Measurements from ENCODE around the gene PDZD7. TPM values are rescaled to one million over a fixed set of nuclear protein-coding genes. Genes with fewer than 3 reads are reported as not detected.

PDZD7 gene
- total and polyA plus RNA-seq, 2 of the 8 experiments (the other 6 are each of a cell fraction or from before 2014, with no cell fraction given) = 0.88 to 1.6 TPM

GRCh38 chr10:101047268-101047667 lies 16.3 kb upstream of the PDZD7 start:
- H3K56ac ChIP-seq (replicated peaks; ENCODE audit: insufficient read length, low read depth, low read length) = no peak overlapping the region
- no peak overlapping the region for H2AFZ ChIP-seq (ENCODE audit: low read length)
- peaks cover 11 to 14% of the 10 kb centered on the region in 2 experiments for H4K20me1 ChIP-seq (replicated peaks in 1 of 2; ENCODE audit: control insufficient read depth in 1 of 2, insufficient read depth in 2 of 2, low read length in 2 of 2)
- H3K9me3 ChIP-seq (ENCODE audit: insufficient read depth in 2 of 2, low read depth in 1 of 2, low read length in 1 of 2) = no peaks in the 10 kb centered on the region
- H3K79me1 ChIP-seq (ENCODE audit: low read depth, low read length) = no peaks in the 10 kb centered on the region
- H3K36me3 ChIP-seq (ENCODE audit: control insufficient read depth in 2 of 4, insufficient read depth in 4 of 4, low read length in 3 of 4) = no peaks in the 10 kb centered on the region
- DNase-seq (ENCODE audit: low read depth in 1 of 2, low spot score in 2 of 2) (peak in 1 of 2 experiments; percentile 56), FAIRE-seq (no peak)
- H2BK20ac ChIP-seq (ENCODE audit: low read length) = no peak overlapping the region
- no peak overlapping the region for H3K4ac ChIP-seq (replicated peaks; ENCODE audit: insufficient read length, low read depth, low read length)
- WGBS, 2 experiments (ENCODE audit: extremely low coverage in 1 of 2, insufficient coverage in 1 of 2, insufficient read length in 1 of 2, insufficient replicate concordance in 2 of 2, low coverage in 1 of 2, low lambda C conversion rate in 2 of 2, missing lambda C conversion rate in 1 of 2) = 6% methylated on average over 16 of the region's 16 CpGs; no CpG with 5 or more reads in 1 of the 2 experiments
- H3K23ac ChIP-seq (ENCODE audit: insufficient read length) = no peak overlapping the region
- H2BK120ac ChIP-seq (replicated peaks; ENCODE audit: low read depth, low read length) = no peak overlapping the region
- peak overlapping the region; percentile 43; the same call in 1 of the 2 replicates for H3K18ac ChIP-seq (ENCODE audit: extremely low read depth, low read length)
- TF ChIP-seq RNF2 (IDR thresholded peaks at IDR 0.05; ENCODE audit: borderline replicate concordance, low read depth, low read length, missing control alignments, poor library complexity, severe bottlenecking) = peak; percentile 16
- TF ChIP-seq SIX5 (IDR thresholded peaks at IDR 0.05; ENCODE audit: low read depth, low read length) = no peak
- H3K79me2 ChIP-seq (ENCODE audit: control insufficient read depth in 1 of 2, insufficient read depth in 2 of 2, low read length in 2 of 2) = no peaks in the 10 kb centered on the region
- peaks cover 45 to 84% (median 73%) of the 10 kb centered on the region in 4 experiments for H3K27me3 ChIP-seq (replicated peaks in 1 of 4; ENCODE audit: control insufficient read depth in 3 of 4, extremely low read depth in 1 of 4, insufficient read depth in 3 of 4, low read length in 3 of 4)
- H2BK5ac ChIP-seq (ENCODE audit: low read depth, low read length) = no peak overlapping the region
- H3K9ac ChIP-seq (replicated peaks in 1 of 4; ENCODE audit: extremely low read depth in 1 of 4, low read depth in 3 of 4, low read length in 3 of 4) = no peak overlapping the region
- no peak overlapping the region for H2BK12ac ChIP-seq (ENCODE audit: low read depth, low read length)
- no peak overlapping the region for H4K91ac ChIP-seq (replicated peaks; ENCODE audit: insufficient read length, low read length)
- peak overlapping the region; percentile 65 to 71 for H3K4me2 ChIP-seq (ENCODE audit: insufficient read depth in 1 of 2, low read depth in 2 of 2, low read length in 2 of 2)
- no peak overlapping the region for H4K5ac ChIP-seq (ENCODE audit: insufficient read length, low read depth, low read length)
- H4K8ac ChIP-seq (ENCODE audit: extremely low read depth, insufficient read depth, low read length) = peak overlapping the region; percentile 41; the same call in 1 of the 2 replicates
- H3K4me1 ChIP-seq (replicated peaks in 1 of 4; ENCODE audit: control insufficient read depth in 3 of 4, insufficient read depth in 4 of 4, low read length in 3 of 4) = peaks cover 9 to 31% (median 20%) of the 10 kb centered on the region in 4 experiments
- H3K14ac ChIP-seq (ENCODE audit: insufficient read length) = no peak overlapping the region
- ChIA-PET CTCF (ENCODE audit: partially characterized antibody) (interaction anchor here (0.7 to 59.5 kb wide), 17 partner anchors 0 to 419 kb away, joined by 3 to 2176 read pairs (median 5); partner anchors contain the start of genes KAZALD1, PDZD7, SEMA4G and SFXN3), POLR2A (ENCODE audit: partially characterized antibody) (interaction anchor here (1.1 to 8.1 kb wide), 2 partner anchors 15 to 89 kb away, joined by 6 to 85 read pairs; partner anchors contain the start of gene KAZALD1)
- peaks cover 5% of the 10 kb centered on the region; the same call in 1 of the 2 replicates for H3K23me2 ChIP-seq (ENCODE audit: low read depth, low read length)
- no peak overlapping the region for H2AK5ac ChIP-seq (ENCODE audit: low read depth, low read length)
- peak overlapping the region in 2 of 4 experiments; percentile 7 to 50; a peak in 4 of 8 replicates for H3K4me3 ChIP-seq (ENCODE audit: extremely low read depth in 1 of 4, insufficient read depth in 2 of 4, low read depth in 3 of 4, low read length in 4 of 4)
- no peak overlapping the region for H3K27ac ChIP-seq (ENCODE audit: low read depth, low read length)
- H2BK15ac ChIP-seq (ENCODE audit: low read length) = no peak overlapping the region

All from H1 (cell line).